ENCODE data around the gene CRIM1. TPM values are rescaled to one million over a fixed set of nuclear protein-coding genes. Genes with fewer than 3 reads are reported as not detected.

CRIM1 gene
- total RNA-seq, 2 experiments from 2014 or later, result 3.1 to 3.3 TPM

- Mint-ChIP-seq H3K27me3 (ENCODE audit: low read depth) (no peaks in the 10 kb centered on the region), H3K4me1 (ENCODE audit: low read depth) (no peaks in the 10 kb centered on the region), H3K27ac (no peak overlapping the region), H3K36me3 (ENCODE audit: low read depth) (no peaks in the 10 kb centered on the region), H3K9me3 (no peaks in the 10 kb centered on the region), H3K4me3 (no peak overlapping the region)
- no peak for DNase-seq
- CTCF ChIA-PET, result interaction anchor here (0.5 kb wide), 1 partner anchor 403 kb away, joined by 3 read pairs; no protein-coding TSS in a partner anchor
- intact Hi-C loops (cut with micrococcal nuclease), result no loop called here
Measured at GRCh38 chr2:36408198-36408703, 52.7 kb downstream of the CRIM1 start.

GRCh38 chr2:36409335-36409734 lies 53.8 kb downstream of the CRIM1 start:
- Mint-ChIP-seq H3K27me3 (ENCODE audit: low read depth) (no peaks in the 10 kb centered on the region), H3K36me3 (ENCODE audit: low read depth) (no peaks in the 10 kb centered on the region), H3K9me3 (no peaks in the 10 kb centered on the region), H3K4me1 (ENCODE audit: low read depth) (no peaks in the 10 kb centered on the region), H3K27ac (no peak overlapping the region), H3K4me3 (no peak overlapping the region)
- DNase-seq, result no peak
- CTCF ChIA-PET, result interaction anchor here (0.6 kb wide), 1 partner anchor 436 kb away, joined by 3 read pairs; no protein-coding TSS in a partner anchor
- intact Hi-C loops (cut with micrococcal nuclease), result no loop called here

- Mint-ChIP-seq H3K4me3 (no peak overlapping the region), H3K4me1 (ENCODE audit: low read depth) (no peaks in the 10 kb centered on the region)
- CTCF ChIA-PET, result no interaction called here
Measured at GRCh38 chr2:36409935-36410334, 54.4 kb downstream of the CRIM1 start.

GRCh38 chr2:36410681-36411080 lies 55.1 kb downstream of the CRIM1 start:
- H3K9me3 Mint-ChIP-seq, result no peaks in the 10 kb centered on the region
- no peaks in the 10 kb centered on the region for H3K27me3 Mint-ChIP-seq (ENCODE audit: low read depth)

More at GRCh38 chr2:36409935-36410334, 54.4 kb downstream of the CRIM1 start:
- Mint-ChIP-seq H3K36me3 (ENCODE audit: low read depth) (no peaks in the 10 kb centered on the region), H3K27ac (no peak overlapping the region), H3K27me3 (ENCODE audit: low read depth) (no peaks in the 10 kb centered on the region), H3K9me3 (no peaks in the 10 kb centered on the region)
- intact Hi-C loops (cut with micrococcal nuclease), result no loop called here
- DNase-seq, result no peak

GRCh38 chr2:36411962-36412444 lies 56.4 kb downstream of the CRIM1 start:
- Mint-ChIP-seq H3K27me3 (ENCODE audit: low read depth) (no peaks in the 10 kb centered on the region), H3K27ac (no peak overlapping the region), H3K4me3 (no peak overlapping the region), H3K9me3 (no peaks in the 10 kb centered on the region), H3K4me1 (ENCODE audit: low read depth) (no peaks in the 10 kb centered on the region), H3K36me3 (ENCODE audit: low read depth) (no peaks in the 10 kb centered on the region)
- intact Hi-C loops (cut with micrococcal nuclease), result no loop called here
- CTCF ChIA-PET, result interaction anchor here (0.7 kb wide), 1 partner anchor 229 kb away, joined by 3 read pairs; no protein-coding TSS in a partner anchor
- no peak for DNase-seq

More at GRCh38 chr2:36410681-36411080, 55.1 kb downstream of the CRIM1 start:
- Mint-ChIP-seq H3K27ac (no peak overlapping the region), H3K36me3 (ENCODE audit: low read depth) (no peaks in the 10 kb centered on the region), H3K4me1 (ENCODE audit: low read depth) (no peaks in the 10 kb centered on the region), H3K4me3 (no peak overlapping the region)
- CTCF ChIA-PET, result no interaction called here
- DNase-seq, result no peak
- intact Hi-C loops (cut with micrococcal nuclease), result no loop called here

GRCh38 chr2:36413218-36413617 lies 57.6 kb downstream of the CRIM1 start:
- CTCF ChIA-PET, result no interaction called here
- no peak for DNase-seq
- Mint-ChIP-seq H3K27ac (no peak overlapping the region), H3K36me3 (ENCODE audit: low read depth) (no peaks in the 10 kb centered on the region), H3K4me1 (ENCODE audit: low read depth) (no peaks in the 10 kb centered on the region), H3K4me3 (no peak overlapping the region), H3K9me3 (no peaks in the 10 kb centered on the region), H3K27me3 (ENCODE audit: low read depth) (no peaks in the 10 kb centered on the region)
- intact Hi-C loops (cut with micrococcal nuclease), result no loop called here

GRCh38 chr2:36414307-36414706 lies 58.7 kb downstream of the CRIM1 start:
- CTCF ChIA-PET, result no interaction called here
- no peaks in the 10 kb centered on the region for H3K36me3 Mint-ChIP-seq (ENCODE audit: low read depth)
- no peak overlapping the region for H3K4me3 Mint-ChIP-seq
- DNase-seq, result no peak
- intact Hi-C loops (cut with micrococcal nuclease), result no loop called here
- H3K4me1 Mint-ChIP-seq (ENCODE audit: low read depth), result no peaks in the 10 kb centered on the region
- H3K27ac Mint-ChIP-seq, result no peak overlapping the region
- H3K9me3 Mint-ChIP-seq, result no peaks in the 10 kb centered on the region
- H3K27me3 Mint-ChIP-seq (ENCODE audit: low read depth), result no peaks in the 10 kb centered on the region

GRCh38 chr2:36415381-36416022 lies 59.9 kb downstream of the CRIM1 start:
- CTCF ChIA-PET, result interaction anchor here (0.6 kb wide), 1 partner anchor 100 kb away, joined by 4 read pairs; no protein-coding TSS in a partner anchor
- no peak overlapping the region for H3K27ac Mint-ChIP-seq
- no peaks in the 10 kb centered on the region for H3K9me3 Mint-ChIP-seq
- intact Hi-C loops (cut with micrococcal nuclease), result no loop called here
- no peak for DNase-seq
- H3K4me1 Mint-ChIP-seq (ENCODE audit: low read depth), result no peaks in the 10 kb centered on the region
- H3K4me3 Mint-ChIP-seq, result no peak overlapping the region
- H3K36me3 Mint-ChIP-seq (ENCODE audit: low read depth), result no peaks in the 10 kb centered on the region
- no peaks in the 10 kb centered on the region for H3K27me3 Mint-ChIP-seq (ENCODE audit: low read depth)

GRCh38 chr2:36416370-36417165 lies 61.0 kb downstream of the CRIM1 start:
- intact Hi-C loops (cut with micrococcal nuclease), result no loop called here
- Mint-ChIP-seq H3K27me3 (ENCODE audit: low read depth) (no peaks in the 10 kb centered on the region), H3K4me1 (ENCODE audit: low read depth) (no peaks in the 10 kb centered on the region), H3K9me3 (no peaks in the 10 kb centered on the region), H3K36me3 (ENCODE audit: low read depth) (no peaks in the 10 kb centered on the region), H3K4me3 (no peak overlapping the region), H3K27ac (no peak overlapping the region)
- CTCF ChIA-PET, result interaction anchor here (0.6 kb wide), 1 partner anchor 460 kb away, joined by 3 read pairs; no protein-coding TSS in a partner anchor
- DNase-seq, result no peak

- no peaks in the 10 kb centered on the region for H3K4me1 Mint-ChIP-seq (ENCODE audit: low read depth)
- DNase-seq, result no peak
- H3K27ac Mint-ChIP-seq, result no peak overlapping the region
- H3K9me3 Mint-ChIP-seq, result no peaks in the 10 kb centered on the region
- intact Hi-C loops (cut with micrococcal nuclease), result no loop called here
- no peaks in the 10 kb centered on the region for H3K36me3 Mint-ChIP-seq (ENCODE audit: low read depth)
- no peaks in the 10 kb centered on the region for H3K27me3 Mint-ChIP-seq (ENCODE audit: low read depth)
- CTCF ChIA-PET, result no interaction called here
- no peak overlapping the region for H3K4me3 Mint-ChIP-seq
Measured at GRCh38 chr2:36420569-36421181, 65.1 kb downstream of the CRIM1 start.

- CTCF ChIA-PET, result no interaction called here
- no peak overlapping the region for H3K27ac Mint-ChIP-seq
- H3K4me1 Mint-ChIP-seq (ENCODE audit: low read depth), result no peaks in the 10 kb centered on the region
- H3K4me3 Mint-ChIP-seq, result no peak overlapping the region
- H3K27me3 Mint-ChIP-seq (ENCODE audit: low read depth), result no peaks in the 10 kb centered on the region
- H3K9me3 Mint-ChIP-seq, result no peaks in the 10 kb centered on the region
- no peaks in the 10 kb centered on the region for H3K36me3 Mint-ChIP-seq (ENCODE audit: low read depth)
- intact Hi-C loops (cut with micrococcal nuclease), result no loop called here
- no peak for DNase-seq
Measured at GRCh38 chr2:36421379-36421778, 65.8 kb downstream of the CRIM1 start.

- CTCF ChIA-PET, result interaction anchor here (0.6 kb wide), 1 partner anchor 124 kb away, joined by 5 read pairs; no protein-coding TSS in a partner anchor
- intact Hi-C loops (cut with micrococcal nuclease), result no loop called here
- DNase-seq, result no peak
Measured at GRCh38 chr2:36423172-36423571, 67.6 kb downstream of the CRIM1 start.

More at GRCh38 chr2:36423172-36423571, 67.6 kb downstream of the CRIM1 start:
- Mint-ChIP-seq H3K27me3 (ENCODE audit: low read depth) (no peaks in the 10 kb centered on the region), H3K27ac (no peak overlapping the region), H3K9me3 (no peaks in the 10 kb centered on the region), H3K36me3 (ENCODE audit: low read depth) (no peaks in the 10 kb centered on the region), H3K4me3 (no peak overlapping the region), H3K4me1 (ENCODE audit: low read depth) (no peaks in the 10 kb centered on the region)
